ENCODE measurements around the gene WWC1.

- no peak for TF ChIP-seq CTCF (IDR thresholded peaks at IDR 0.05; ENCODE audit: low read length)
- no peak for TF ChIP-seq EZH2 (IDR thresholded peaks at IDR 0.05; ENCODE audit: borderline replicate concordance, low read length)
These were observed 35.6 kb downstream of the WWC1 start for GRCh38 chr5:168327019-168327421.
